NOMO-1 (cell line): Measurements from ENCODE around the gene GPR84.
A peak's percentile ranks its signal among the peaks of the same experiment; 100 is the strongest.

ENCODE experiments used
- DNase-seq, 2 experiments: peaks; one replicate each; lab custom pipeline; 2025; ENCODE audit not compliant: unreplicated experiment in 2 of 2; lab: John Stamatoyannopoulos, UW

The GPR84 gene

GRCh38 chr12:54364413-54364812 is at the start of gene GPR84:
GPR84 (minus strand) TSS chr12:54364486; CDS start chr12:54363851, 635 bp downstream.
- peak; percentile 89 to 96 for DNase-seq

GRCh38 chr12:54413284-54414190 is 49.3 kb upstream of the GPR84 start:
- peak; percentile 78 to 79 for DNase-seq

- DNase-seq = no peak
Measured at GRCh38 chr12:54412786-54413185, 48.5 kb upstream of the GPR84 start.

GRCh38 chr12:54412348-54412747 is 48.1 kb upstream of the GPR84 start:
- no peak for DNase-seq

- DNase-seq = peak; percentile 56 to 74
Measured at GRCh38 chr12:54411391-54412241, 47.3 kb upstream of the GPR84 start.

GRCh38 chr12:54409267-54409666 is 45.0 kb upstream of the GPR84 start:
- no peak for DNase-seq

- DNase-seq = peak; percentile 66 to 80
Measured at GRCh38 chr12:54407183-54407905, 43.1 kb upstream of the GPR84 start.

- DNase-seq = no peak
Measured at GRCh38 chr12:54405573-54405972, 41.3 kb upstream of the GPR84 start.

- DNase-seq = no peak
Measured at GRCh38 chr12:54405106-54405505, 40.8 kb upstream of the GPR84 start.

- peak in 1 of 2 experiments; percentile 22 for DNase-seq
Measured at GRCh38 chr12:54404061-54405004, 40.0 kb upstream of the GPR84 start.

GRCh38 chr12:54401119-54401518 is 36.8 kb upstream of the GPR84 start:
- no peak for DNase-seq

GRCh38 chr12:54398995-54399793 is 34.9 kb upstream of the GPR84 start:
- DNase-seq = peak; percentile 58 to 74

GRCh38 chr12:54398218-54398617 is 33.9 kb upstream of the GPR84 start:
- DNase-seq = no peak

- DNase-seq = no peak
Measured at GRCh38 chr12:54397157-54397556, 32.9 kb upstream of the GPR84 start.

GRCh38 chr12:54395545-54395944 is 31.3 kb upstream of the GPR84 start:
- DNase-seq = no peak

- no peak for DNase-seq
Measured at GRCh38 chr12:54394986-54395385, 30.7 kb upstream of the GPR84 start.

GRCh38 chr12:54394281-54394719 is 30.0 kb upstream of the GPR84 start:
- DNase-seq = peak; percentile 16 to 39

- peak; percentile 46 to 53 for DNase-seq
Measured at GRCh38 chr12:54393743-54394142, 29.5 kb upstream of the GPR84 start.

- DNase-seq = no peak
Measured at GRCh38 chr12:54393207-54393609, 28.9 kb upstream of the GPR84 start.
